Uterus (tissue), 2 donors: Measurements from ENCODE around the gene NIPAL3.

Experiments
- CTCF ChIP-seq, 4 experiments: fragments of 200-600 bp in 2 of 4; fragments of 450-650 bp in 2 of 4; sonication (generic) in 2 of 4; IDR thresholded peaks; one replicate each; pipeline ENCODE4 v1.5.1; 2016 to 2019; ENCODE audit warnings: antibody characterized with exemption in 4 of 4, mild to moderate bottlenecking in 2 of 4, moderate library complexity in 1 of 4
- POLR2A ChIP-seq, 2 donors: fragments of 450-650 bp; IDR thresholded peaks; one replicate each; pipeline ENCODE4 v1.6.1; 2016; ENCODE audit warnings: antibody characterized with exemption in 2 of 2, mild to moderate bottlenecking in 1 of 2, moderate library complexity in 1 of 2

- no peak for TF ChIP-seq CTCF (IDR thresholded peaks at IDR 0.05)
- no peak for TF ChIP-seq POLR2A (IDR thresholded peaks at IDR 0.05)
Measured at GRCh38 chr1:24498589-24498988, 83.0 kb downstream of the NIPAL3 start.
